ENCODE measurements around the gene TRMT61A. TPM values are rescaled to one million over a fixed set of nuclear protein-coding genes. Genes with fewer than 3 reads are reported as not detected.

TRMT61A gene
- total RNA-seq, 1 experiment from 2014 or later, result 15.5 TPM

- ATAC-seq, result no peak
- no peak for TF ChIP-seq ZNF121 (CRISPR knock-in tag; IDR thresholded peaks at IDR 0.05)
- TF ChIP-seq MAX (CRISPR knock-in tag; IDR thresholded peaks at IDR 0.05), result no peak
- no peak for TF ChIP-seq RELA (CRISPR knock-in tag; IDR thresholded peaks at IDR 0.05; ENCODE audit: borderline replicate concordance)
- no peak for TF ChIP-seq JAZF1 (CRISPR knock-in tag; IDR thresholded peaks at IDR 0.05)
- no peak for TF ChIP-seq GTF2I (CRISPR knock-in tag; conservative IDR thresholded peaks at IDR 0.05)
- TF ChIP-seq ZNF396 (CRISPR knock-in tag; IDR thresholded peaks at IDR 0.05; ENCODE audit: borderline replicate concordance), result no peak
- TF ChIP-seq NR1H2 (CRISPR knock-in tag; IDR thresholded peaks at IDR 0.05), result no peak
- TF ChIP-seq HMGXB4 (CRISPR knock-in tag; IDR thresholded peaks at IDR 0.05), result no peak
- no peak for TF ChIP-seq TEAD1 (CRISPR knock-in tag; IDR thresholded peaks at IDR 0.05)
- TF ChIP-seq IRF2 (CRISPR knock-in tag; IDR thresholded peaks at IDR 0.05; ENCODE audit: borderline replicate concordance, low read depth), result no peak
- Mint-ChIP-seq H3K36me3 (peaks cover 12% of the 10 kb centered on the region), H3K4me1 (peaks cover 22% of the 10 kb centered on the region), H3K27me3 (ENCODE audit: low read depth) (peaks cover 11% of the 10 kb centered on the region), H3K27ac (peak overlapping the region; percentile 81), H3K9me3 (no peaks in the 10 kb centered on the region), H3K4me3 (peak overlapping the region; percentile 56)
- ChIA-PET POLR2A (interaction anchor here (1.0 to 8.3 kb wide), 2 partner anchors 23 to 42 kb away, joined by 4 to 65 read pairs; no protein-coding TSS in a partner anchor), CTCF (interaction anchor here (0.6 to 12.2 kb wide), 23 partner anchors 10 to 415 kb away, joined by 3 to 455 read pairs (median 4); partner anchors contain the start of genes BAG5, COA8, TRMT61A and XRCC3)
- no peak for DNase-seq (ENCODE audit: low spot score)
Measured at GRCh38 chr14:103519043-103519836, 9.8 kb upstream of the TRMT61A start.

GRCh38 chr14:103519837-103520212 lies 9.2 kb upstream of the TRMT61A start:
- ChIA-PET POLR2A (interaction anchor here (1.0 to 8.3 kb wide), 2 partner anchors 22 to 42 kb away, joined by 4 to 65 read pairs; no protein-coding TSS in a partner anchor), CTCF (interaction anchor here (2.6 to 12.2 kb wide), 4 partner anchors 10 to 24 kb away, joined by 14 to 455 read pairs (median 44); partner anchors contain the start of gene TRMT61A)
- H3K4me1 Mint-ChIP-seq, result peaks cover 22% of the 10 kb centered on the region
- H3K36me3 Mint-ChIP-seq, result peaks cover 12% of the 10 kb centered on the region
- peaks cover 17% of the 10 kb centered on the region for H3K27me3 Mint-ChIP-seq (ENCODE audit: low read depth)
- peak overlapping the region; percentile 81 for H3K27ac Mint-ChIP-seq
- H3K4me3 Mint-ChIP-seq, result peak overlapping the region; percentile 56
- DNase-seq (ENCODE audit: low spot score) (no peak), ATAC-seq (no peak)
- H3K9me3 Mint-ChIP-seq, result no peaks in the 10 kb centered on the region
- TF ChIP-seq ESRRA (CRISPR knock-in tag; IDR thresholded peaks at IDR 0.05; ENCODE audit: borderline replicate concordance) (0 out of 2 replicates have a peak, but pooled peaks have one; percentile 17), JUN (CRISPR knock-in tag; IDR thresholded peaks at IDR 0.05) (no peak)

- peaks cover 12% of the 10 kb centered on the region for H3K36me3 Mint-ChIP-seq
- peak overlapping the region; percentile 81 for H3K27ac Mint-ChIP-seq
- ATAC-seq (no peak), DNase-seq (ENCODE audit: low spot score) (no peak)
- H3K27me3 Mint-ChIP-seq (ENCODE audit: low read depth), result peaks cover 21% of the 10 kb centered on the region
- TF ChIP-seq FOXP1 (CRISPR knock-in tag; IDR thresholded peaks at IDR 0.05; ENCODE audit: borderline replicate concordance) (no peak), KAT7 (CRISPR knock-in tag; IDR thresholded peaks at IDR 0.05; ENCODE audit: borderline replicate concordance) (no peak), RORB (CRISPR knock-in tag; IDR thresholded peaks at IDR 0.05) (no peak), ZBTB43 (CRISPR knock-in tag; IDR thresholded peaks at IDR 0.05) (no peak), E2F5 (CRISPR knock-in tag; IDR thresholded peaks at IDR 0.05) (no peak), CREB1 (CRISPR knock-in tag; IDR thresholded peaks at IDR 0.05) (no peak), EMX1 (CRISPR knock-in tag; IDR thresholded peaks at IDR 0.05) (no peak), TEAD1 (CRISPR knock-in tag; IDR thresholded peaks at IDR 0.05) (no peak), NFATC4 (CRISPR knock-in tag; IDR thresholded peaks at IDR 0.05) (no peak), NFYB (CRISPR knock-in tag; conservative IDR thresholded peaks at IDR 0.05; ENCODE audit: low read depth) (no peak), ATF3 (CRISPR knock-in tag; conservative IDR thresholded peaks at IDR 0.05) (no peak)
- peak overlapping the region; percentile 56 for H3K4me3 Mint-ChIP-seq
- peaks cover 22% of the 10 kb centered on the region for H3K4me1 Mint-ChIP-seq
- no peaks in the 10 kb centered on the region for H3K9me3 Mint-ChIP-seq
- ChIA-PET POLR2A (interaction anchor here (0.9 to 8.3 kb wide), 4 partner anchors 9 to 21 kb away, joined by 3 to 65 read pairs (median 4); partner anchors contain the start of gene TRMT61A), CTCF (interaction anchor here (1.9 to 12.2 kb wide), 4 partner anchors 9 to 23 kb away, joined by 14 to 455 read pairs (median 30); partner anchors contain the start of gene TRMT61A)
Measured at GRCh38 chr14:103520269-103520656, 8.7 kb upstream of the TRMT61A start.
